Measurements from ENCODE around the gene TNXB.
A peak's percentile ranks its signal among the peaks of the same experiment; 100 is the strongest.
"Not testable (repeated sequence)": the region's sequence is repeated elsewhere in the genome, so short reads cannot be mapped to it uniquely, and the experiment has no call there.

Gene TNXB

GRCh38 chr6:32109114-32109764 is at the start of gene TNXB:
Gene TNXB (minus strand): TSS chr6:32109338. CDS start chr6:32098198, 11,140 bp downstream.
- DNase-seq (ENCODE audit: low read depth in 2 of 2), result no peak

- no peak for DNase-seq (ENCODE audit: low read depth in 2 of 2)
These were observed 48.9 kb upstream of the TNXB start for GRCh38 chr6:32158052-32158451.

GRCh38 chr6:32156891-32157290 is 47.8 kb upstream of the TNXB start:
- no peak for DNase-seq (ENCODE audit: low read depth in 2 of 2)

- no peak for DNase-seq (ENCODE audit: low read depth in 2 of 2)
These were observed 45.5 kb upstream of the TNXB start for GRCh38 chr6:32154514-32155161.

GRCh38 chr6:32153564-32154513 is 44.7 kb upstream of the TNXB start, which contains the start of gene PPT2:
Gene PPT2 (plus strand): TSS chr6:32154141. CDS start chr6:32154595, 454 bp downstream.
- peak; percentile 84 to 86 for DNase-seq (ENCODE audit: low read depth in 2 of 2)

GRCh38 chr6:32152769-32153563 is 43.8 kb upstream of the TNXB start:
- DNase-seq (ENCODE audit: low read depth in 2 of 2), result no peak

GRCh38 chr6:32151863-32152768 is 43.0 kb upstream of the TNXB start, which contains the start of gene PRRT1:
Gene PRRT1 (minus strand): TSS chr6:32151939. CDS start chr6:32151827, 112 bp downstream.
- no peak for DNase-seq (ENCODE audit: low read depth in 2 of 2)

- no peak for DNase-seq (ENCODE audit: low read depth in 2 of 2)
These were observed 42.2 kb upstream of the TNXB start for GRCh38 chr6:32151181-32151862.

- no peak for DNase-seq (ENCODE audit: low read depth in 2 of 2)
These were observed 41.1 kb upstream of the TNXB start for GRCh38 chr6:32149932-32150870.

GRCh38 chr6:32149092-32149755 is 40.1 kb upstream of the TNXB start:
- no peak for DNase-seq (ENCODE audit: low read depth in 2 of 2)

GRCh38 chr6:32148289-32149091 is 39.4 kb upstream of the TNXB start:
- DNase-seq (ENCODE audit: low read depth in 2 of 2), result no peak

GRCh38 chr6:32147401-32148132 is 38.4 kb upstream of the TNXB start:
- DNase-seq (ENCODE audit: low read depth in 2 of 2), result no peak

- no peak for DNase-seq (ENCODE audit: low read depth in 2 of 2)
These were observed 37.5 kb upstream of the TNXB start for GRCh38 chr6:32146687-32147086.

- no peak for DNase-seq (ENCODE audit: low read depth in 2 of 2)
These were observed 37.1 kb upstream of the TNXB start for GRCh38 chr6:32146287-32146686.

GRCh38 chr6:32144238-32144637 is 35.1 kb upstream of the TNXB start:
- DNase-seq (ENCODE audit: low read depth in 2 of 2), result not testable (repeated sequence)

GRCh38 chr6:32140420-32141046 is 31.4 kb upstream of the TNXB start:
- no peak for DNase-seq (ENCODE audit: low read depth in 2 of 2)
